ENCODE data around the gene SPTLC2.

SPTLC2 gene

GRCh38 chr14:77523109-77523508, 93.3 kb downstream of the SPTLC2 start:
- Histone ChIP-seq H3K9me3 (no peaks in the 10 kb centered on the region), H3K36me3 (peaks cover 52% of the 10 kb centered on the region), H3K27me3 (no peaks in the 10 kb centered on the region), H3K27ac (no peak overlapping the region), H3K4me1 (ENCODE audit: control insufficient read depth in 1 of 2, insufficient read depth in 1 of 2, low read depth in 1 of 2, low read length in 1 of 2) (no peaks in the 10 kb centered on the region), H3K4me3 (ENCODE audit: low read depth in 1 of 2, low read length in 1 of 2) (no peak overlapping the region)
- no peak for TF ChIP-seq CTCF (IDR thresholded peaks at IDR 0.05)

GRCh38 chr14:77520555-77520954, 95.9 kb downstream of the SPTLC2 start:
- TF ChIP-seq CTCF (IDR thresholded peaks at IDR 0.05) = no peak
- Histone ChIP-seq H3K27me3 (no peaks in the 10 kb centered on the region), H3K27ac (no peak overlapping the region), H3K4me3 (ENCODE audit: low read depth in 1 of 2, low read length in 1 of 2) (no peak overlapping the region), H3K4me1 (ENCODE audit: control insufficient read depth in 1 of 2, insufficient read depth in 1 of 2, low read depth in 1 of 2, low read length in 1 of 2) (no peaks in the 10 kb centered on the region), H3K36me3 (peaks cover 76% of the 10 kb centered on the region), H3K9me3 (no peaks in the 10 kb centered on the region)

GRCh38 chr14:77516126-77516525, 100.3 kb downstream of the SPTLC2 start:
- no peak for TF ChIP-seq CTCF (IDR thresholded peaks at IDR 0.05)
- no peaks in the 10 kb centered on the region for H3K9me3 ChIP-seq
- no peaks in the 10 kb centered on the region for H3K4me1 ChIP-seq (ENCODE audit: control insufficient read depth in 1 of 2, insufficient read depth in 1 of 2, low read depth in 1 of 2, low read length in 1 of 2)
- H3K36me3 ChIP-seq = peaks cover 95% of the 10 kb centered on the region
- no peak overlapping the region for H3K27ac ChIP-seq
- H3K27me3 ChIP-seq = no peaks in the 10 kb centered on the region
- no peak overlapping the region for H3K4me3 ChIP-seq (ENCODE audit: low read depth in 1 of 2, low read length in 1 of 2)

GRCh38 chr14:77511486-77512162, 104.8 kb downstream of the SPTLC2 start:
- peaks cover 7 to 11% of the 10 kb centered on the region in 2 experiments for H3K4me1 ChIP-seq (ENCODE audit: control insufficient read depth in 1 of 2, insufficient read depth in 1 of 2, low read depth in 1 of 2, low read length in 1 of 2)
- TF ChIP-seq CTCF (IDR thresholded peaks at IDR 0.05) = no peak
- H3K4me3 ChIP-seq (ENCODE audit: low read depth in 1 of 2, low read length in 1 of 2) = no peak overlapping the region
- H3K36me3 ChIP-seq = peaks cover 95% of the 10 kb centered on the region
- H3K27ac ChIP-seq = no peak overlapping the region
- no peaks in the 10 kb centered on the region for H3K9me3 ChIP-seq
- H3K27me3 ChIP-seq = no peaks in the 10 kb centered on the region

GRCh38 chr14:77509366-77509765, 107.1 kb downstream of the SPTLC2 start:
- Histone ChIP-seq H3K4me3 (ENCODE audit: low read depth in 1 of 2, low read length in 1 of 2) (no peak overlapping the region), H3K36me3 (peaks cover 81% of the 10 kb centered on the region), H3K9me3 (no peaks in the 10 kb centered on the region), H3K27me3 (no peaks in the 10 kb centered on the region), H3K4me1 (ENCODE audit: control insufficient read depth in 1 of 2, insufficient read depth in 1 of 2, low read depth in 1 of 2, low read length in 1 of 2) (peaks cover 7 to 11% of the 10 kb centered on the region in 2 experiments), H3K27ac (no peak overlapping the region)
- no peak for TF ChIP-seq CTCF (IDR thresholded peaks at IDR 0.05)
